IMR-90 (cell line): ENCODE data around the gene CEACAM7. TPM values are rescaled to one million over a fixed set of nuclear protein-coding genes. Genes with fewer than 3 reads are reported as not detected.

ENCODE experiments used
- ATAC-seq: fragments of 200-7000 bp; cut with Tn5 transposase; 2 replicates; pipeline ENCODE4 v1.9.1; 2020; ENCODE audit warnings: low read depth, mild to moderate bottlenecking, moderate library complexity
- BruUV-seq: library from RNA; stranded (reverse); fragments of 400-500 nt; replicated peaks from 2 replicates; lab custom pipeline; 2021; lab: Mats Ljungman, UMichigan
- CTCF ChIA-PET: fragments of 300-600 bp; formaldehyde crosslinking; extraction: SDS; loops from one replicate; lab custom pipeline; 2021; ENCODE audit warnings: antibody characterized with exemption; lab: Yijun Ruan, JAX
- POLR2A ChIA-PET: fragments of 300-600 bp; sonication (Branson Sonifier 250); formaldehyde crosslinking; loops from one replicate; lab custom pipeline; 2022; ENCODE audit warnings: antibody characterized with exemption; ENCODE audit not compliant: unreplicated experiment; lab: Charles Lee
- DNase-seq: peaks from one replicate; pipeline ENCODE4 v3.0.0; 2013
- H2AFZ ChIP-seq: replicated peaks from 2 replicates; pipeline ENCODE3; 2013; ENCODE audit warnings: low read length, mild to moderate bottlenecking; ENCODE audit not compliant: poor library complexity
- H2AK5ac ChIP-seq: 2 replicates; pipeline ENCODE4 v1.6.1; 2013; ENCODE audit warnings: low read depth, low read length, inconsistent platforms
- H2AK9ac ChIP-seq: replicated peaks from 2 replicates; pipeline ENCODE3; 2013; ENCODE audit warnings: mild to moderate bottlenecking, low read depth, low read length, moderate library complexity; ENCODE audit not compliant: poor library complexity
- H2BK120ac ChIP-seq: 2 replicates; pipeline ENCODE4 v1.6.1; 2013; ENCODE audit warnings: low read depth, low read length, inconsistent platforms
- H2BK15ac ChIP-seq: 3 replicates; pipeline ENCODE4 v1.6.1; 2013; ENCODE audit warnings: low read depth, low read length, inconsistent platforms
- H2BK20ac ChIP-seq: 2 replicates; pipeline ENCODE4 v1.6.1; 2013; ENCODE audit warnings: low read depth, mild to moderate bottlenecking, inconsistent platforms, low read length, moderate library complexity
- H2BK5ac ChIP-seq: 2 replicates; pipeline ENCODE4 v1.6.1; 2013; ENCODE audit warnings: mild to moderate bottlenecking, low read depth, low read length, inconsistent platforms; ENCODE audit not compliant: poor library complexity, severe bottlenecking
- H3K14ac ChIP-seq: replicated peaks from 2 replicates; pipeline ENCODE4 v1.6.1; 2013; ENCODE audit warnings: low read depth, low read length, inconsistent platforms
- H3K18ac ChIP-seq: 2 replicates; pipeline ENCODE4 v1.6.1; 2013; ENCODE audit warnings: low read depth, low read length, control low read depth
- H3K23ac ChIP-seq: 2 replicates; pipeline ENCODE4 v1.6.1; 2013; ENCODE audit warnings: low read depth, low read length, inconsistent platforms
- H3K27ac ChIP-seq: 2 replicates; pipeline ENCODE4 v1.5.1; 2013; ENCODE audit warnings: mild to moderate bottlenecking, control low read depth, low read length; ENCODE audit not compliant: insufficient read depth
- H3K27me3 ChIP-seq: 2 replicates; pipeline ENCODE4 v1.6.1; 2013; ENCODE audit warnings: low read length; ENCODE audit not compliant: control insufficient read depth, insufficient read depth
- H3K36me3 ChIP-seq: 2 replicates; pipeline ENCODE4 v1.6.1; 2013; ENCODE audit warnings: low read length, mixed read lengths; ENCODE audit not compliant: control insufficient read depth, insufficient read depth
- H3K4ac ChIP-seq: 2 replicates; pipeline ENCODE4 v1.6.1; 2013; ENCODE audit warnings: low read depth, low read length, inconsistent platforms
- H3K4me1 ChIP-seq: 2 replicates; pipeline ENCODE4 v1.6.1; 2013; ENCODE audit warnings: low read length, mixed read lengths; ENCODE audit not compliant: control insufficient read depth, insufficient read depth
- H3K4me2 ChIP-seq: 2 replicates; pipeline ENCODE4 v1.6.1; 2013; ENCODE audit warnings: low read depth, mild to moderate bottlenecking, control low read depth, low read length, moderate library complexity
- H3K4me3 ChIP-seq: 2 replicates; pipeline ENCODE4 v1.5.1; 2013; ENCODE audit warnings: low read depth, mild to moderate bottlenecking, control low read depth, low read length, moderate library complexity; ENCODE audit not compliant: insufficient read depth
- H3K56ac ChIP-seq: 2 replicates; pipeline ENCODE4 v1.6.1; 2013; ENCODE audit warnings: low read length, inconsistent platforms; ENCODE audit not compliant: insufficient read depth; ENCODE audit errors: extremely low read depth
- H3K79me1 ChIP-seq, 2 experiments: 2 replicates each; pipeline ENCODE4 v1.6.1; 2013; ENCODE audit warnings: low read length in 2 of 2, inconsistent platforms in 1 of 2, low read depth in 1 of 2
- H3K9ac ChIP-seq: 2 replicates; pipeline ENCODE4 v1.6.1; 2013; ENCODE audit warnings: low read depth, low read length, control low read depth
- H3K9me1 ChIP-seq: 2 replicates; pipeline ENCODE4 v1.6.1; 2013; ENCODE audit warnings: low read length, inconsistent platforms; ENCODE audit not compliant: insufficient read depth
- H3K9me3 ChIP-seq: 2 replicates; pipeline ENCODE4 v1.6.1; 2013; ENCODE audit warnings: low read length; ENCODE audit not compliant: control insufficient read depth, insufficient read depth
- H4K20me1 ChIP-seq: 2 replicates; pipeline ENCODE4 v1.6.1; 2013; ENCODE audit warnings: low read length, inconsistent platforms; ENCODE audit not compliant: insufficient read depth
- H4K5ac ChIP-seq: 2 replicates; pipeline ENCODE4 v1.6.1; 2013; ENCODE audit warnings: mild to moderate bottlenecking, low read depth, low read length, control low read depth
- H4K8ac ChIP-seq, 2 experiments: 2 replicates each; pipeline ENCODE4 v1.6.1; 2013; ENCODE audit warnings: low read depth in 2 of 2, low read length in 2 of 2, control low read depth in 1 of 2, inconsistent platforms in 1 of 2
- H4K91ac ChIP-seq: 2 replicates; pipeline ENCODE4 v1.6.1; 2013; ENCODE audit warnings: low read depth, low read length, inconsistent platforms; ENCODE audit not compliant: insufficient read depth
- BHLHE40 ChIP-seq: fragments of 150-350 bp; IDR thresholded peaks from 2 replicates; pipeline ENCODE4 v1.6.1; 2016; ENCODE audit warnings: mild to moderate bottlenecking, low read depth, low read length
- CHD1 ChIP-seq: IDR thresholded peaks from 2 replicates; pipeline ENCODE4 v1.6.1; 2012; ENCODE audit warnings: low read depth, low read length, improper control_type of control experiment
- CTCF ChIP-seq: conservative IDR thresholded peaks from 2 replicates; pipeline ENCODE4 v1.5.1; 2012; ENCODE audit warnings: mild to moderate bottlenecking, low read depth, low read length, improper control_type of control experiment
- ELK1 ChIP-seq: fragments of 150-350 bp; IDR thresholded peaks from 2 replicates; pipeline ENCODE4 v1.6.1; 2016; ENCODE audit warnings: low read depth, mild to moderate bottlenecking, low read length, moderate library complexity, borderline replicate concordance
- FOS ChIP-seq: fragments of 150-350 bp; IDR thresholded peaks from 2 replicates; pipeline ENCODE4 v1.6.1; 2016; ENCODE audit warnings: low read depth, low read length
- MAFK ChIP-seq: IDR thresholded peaks from 2 replicates; pipeline ENCODE4 v1.6.1; 2012; ENCODE audit warnings: low read depth, low read length, improper control_type of control experiment
- MAZ ChIP-seq: IDR thresholded peaks from 2 replicates; pipeline ENCODE4 v1.6.1; 2012; ENCODE audit warnings: low read depth, mild to moderate bottlenecking, low read length, improper control_type of control experiment, moderate library complexity, borderline replicate concordance
- MXI1 ChIP-seq: IDR thresholded peaks from 2 replicates; pipeline ENCODE4 v1.6.1; 2012; ENCODE audit warnings: low read depth, mild to moderate bottlenecking, low read length, moderate library complexity, borderline replicate concordance
- NFE2L2 ChIP-seq: fragments of 150-350 bp; IDR thresholded peaks from 2 replicates; pipeline ENCODE4 v1.6.1; 2016; ENCODE audit warnings: low read depth, mild to moderate bottlenecking, low read length
- POLR2A ChIP-seq: IDR thresholded peaks from 2 replicates; pipeline ENCODE4 v1.6.1; 2012; ENCODE audit warnings: mild to moderate bottlenecking, low read depth, low read length
- RAD21 ChIP-seq: IDR thresholded peaks from 2 replicates; pipeline ENCODE4 v1.6.1; 2012; ENCODE audit warnings: low read length, improper control_type of control experiment
- RCOR1 ChIP-seq: IDR thresholded peaks from 2 replicates; pipeline ENCODE4 v1.6.1; 2012; ENCODE audit warnings: mild to moderate bottlenecking, low read length, improper control_type of control experiment; ENCODE audit not compliant: insufficient replicate concordance
- RFX5 ChIP-seq: IDR thresholded peaks from 2 replicates; pipeline ENCODE4 v1.8.0; 2012; ENCODE audit warnings: low read depth, mild to moderate bottlenecking, low read length, moderate library complexity
- SMC3 ChIP-seq: fragments of 150-350 bp; IDR thresholded peaks from 2 replicates; pipeline ENCODE4 v1.6.1; 2016; ENCODE audit warnings: low read depth, mild to moderate bottlenecking, antibody characterized with exemption, low read length, moderate library complexity
- WGBS, 2 experiments: methylation state at CpG; one replicate each; pipeline versions ENCODE4 v1.1.5 to v1.1.7; 2013; ENCODE audit warnings: missing lambda C conversion rate in 2 of 2; ENCODE audit not compliant: insufficient read length in 1 of 2; ENCODE audit errors: extremely low coverage in 2 of 2; 5-methylcytosine and 5-hydroxymethylcytosine counted together
- dilution Hi-C: fragments of 300-500 bp; cut with HindIII; formaldehyde crosslinking; loops from one replicate; pipeline ENCODE4 v1.14.3; 2018; ENCODE audit warnings: low sequenced_read_pairs; ENCODE audit not compliant: unreplicated experiment
- in situ Hi-C: fragments of 300-500 bp; cut with MboI; formaldehyde crosslinking; loops from 3 replicates; pipeline ENCODE4 v1.14.3; 2019; ENCODE audit warnings: low sequenced_read_pairs, inconsistent platforms, mixed read lengths
- intact Hi-C: fragments of 100-400 bp; cut with micrococcal nuclease; formaldehyde crosslinking; loops from 2 replicates; pipeline ENCODE4 v1.10.0; 2022
- polyA plus RNA-seq, 3 experiments: library from polyadenylated mRNA; depleted of rRNA; stranded (reverse); fragments of >200 nt; gene quantifications; 2 replicates each; pipeline ENCODE4 v1.2.3, GENCODE V29; 2012; ENCODE audit warnings: low replicate concordance in 1 of 3
- total RNA-seq: library from RNA; depleted of rRNA; stranded (reverse); fragments of >200 nt; gene quantifications from 2 replicates; pipeline ENCODE4 v1.2.3, GENCODE V29; 2012
- TF ChIP-seq, protein P1 (sequence below): fragments of 150-350 bp; IDR thresholded peaks from 2 replicates; pipeline ENCODE4 v1.6.1; 2017; ENCODE audit warnings: mild to moderate bottlenecking, antibody characterized with exemption, low read length, low read depth

CEACAM7 gene
- total and polyA plus RNA-seq, 2 of the 4 experiments (the other 2 are of a cell fraction): not detected

GRCh38 chr19:41638641-41639081 lies 49.4 kb downstream of the CEACAM7 start:
- H3K18ac ChIP-seq: no peak overlapping the region
- H3K79me1 ChIP-seq: no peaks in the 10 kb centered on the region
- H4K91ac ChIP-seq: no peak overlapping the region
- H3K23ac ChIP-seq: no peak overlapping the region
- H3K14ac ChIP-seq: no peak overlapping the region
- no peak overlapping the region for H2BK120ac ChIP-seq
- H4K20me1 ChIP-seq: no peaks in the 10 kb centered on the region
- no peak overlapping the region for H2BK5ac ChIP-seq
- no peaks in the 10 kb centered on the region for H3K9me3 ChIP-seq
- no peak overlapping the region for H4K8ac ChIP-seq
- no peaks in the 10 kb centered on the region for H3K36me3 ChIP-seq
- H3K4me2 ChIP-seq: no peak overlapping the region
- H3K4ac ChIP-seq: no peak overlapping the region
- H2AK5ac ChIP-seq: no peak overlapping the region
- DNase-seq: no peak
- no peak overlapping the region for H3K56ac ChIP-seq
- no peak overlapping the region for H3K9ac ChIP-seq
- no peaks in the 10 kb centered on the region for H3K9me1 ChIP-seq
- BruUV-seq: no TSS peak
- H4K5ac ChIP-seq: no peak overlapping the region
- ChIA-PET POLR2A (no interaction called here), CTCF (interaction anchor here (0.6 kb wide), 1 partner anchor 8 kb away, joined by 5 read pairs; no protein-coding TSS in a partner anchor)
- intact Hi-C loops: no loop called here
- H2BK20ac ChIP-seq: no peak overlapping the region
- in situ Hi-C loops: no loop called here
- no peak for TF ChIP-seq RFX5
- TF ChIP-seq FOS: no peak
- no peak for TF ChIP-seq CHD1
- TF ChIP-seq MAZ: no peak
- TF ChIP-seq ELK1: no peak
- no peak for TF ChIP-seq RAD21
- no peak for TF ChIP-seq SMC3
- TF ChIP-seq, protein P1, sequence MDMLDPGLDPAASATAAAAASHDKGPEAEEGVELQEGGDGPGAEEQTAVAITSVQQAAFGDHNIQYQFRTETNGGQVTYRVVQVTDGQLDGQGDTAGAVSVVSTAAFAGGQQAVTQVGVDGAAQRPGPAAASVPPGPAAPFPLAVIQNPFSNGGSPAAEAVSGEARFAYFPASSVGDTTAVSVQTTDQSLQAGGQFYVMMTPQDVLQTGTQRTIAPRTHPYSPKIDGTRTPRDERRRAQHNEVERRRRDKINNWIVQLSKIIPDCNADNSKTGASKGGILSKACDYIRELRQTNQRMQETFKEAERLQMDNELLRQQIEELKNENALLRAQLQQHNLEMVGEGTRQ: no peak
- no peak for TF ChIP-seq MAFK
- TF ChIP-seq RCOR1: no peak
- TF ChIP-seq BHLHE40: no peak
- no peak for TF ChIP-seq NFE2L2
- TF ChIP-seq POLR2A: no peak
- no peak for TF ChIP-seq CTCF
- TF ChIP-seq MXI1: no peak
- no peaks in the 10 kb centered on the region for H3K27me3 ChIP-seq
- no peak overlapping the region for H3K27ac ChIP-seq
- dilution Hi-C loops: no loop called here
- no peak overlapping the region for H2AFZ ChIP-seq
- no peak overlapping the region for H2AK9ac ChIP-seq
- ATAC-seq: no peak
- no peak overlapping the region for H2BK15ac ChIP-seq
- no CpG with 5 or more reads among the region's 6 CpGs for WGBS, 2 experiments
- H3K4me1 ChIP-seq: no peaks in the 10 kb centered on the region
- no peak overlapping the region for H3K4me3 ChIP-seq
